Activated CD4-positive, alpha-beta T cell treated with anti-CD3 and anti-CD28 coated beads, Interleukin-2, amount 50 U/mL, for 4 hours (primary cell): Measurements from ENCODE around the gene NDUFB8.
A peak's percentile ranks its signal among the peaks of the same experiment; 100 is the strongest.
"Not testable (repeated sequence)": the region's sequence is repeated elsewhere in the genome, so short reads cannot be mapped to it uniquely, and the experiment has no call there.

Experiments
- DNase-seq, 2 experiments: peaks; one replicate each; pipeline ENCODE4 v3.0.0-alpha.2; 2020

NDUFB8 gene

DNA sequence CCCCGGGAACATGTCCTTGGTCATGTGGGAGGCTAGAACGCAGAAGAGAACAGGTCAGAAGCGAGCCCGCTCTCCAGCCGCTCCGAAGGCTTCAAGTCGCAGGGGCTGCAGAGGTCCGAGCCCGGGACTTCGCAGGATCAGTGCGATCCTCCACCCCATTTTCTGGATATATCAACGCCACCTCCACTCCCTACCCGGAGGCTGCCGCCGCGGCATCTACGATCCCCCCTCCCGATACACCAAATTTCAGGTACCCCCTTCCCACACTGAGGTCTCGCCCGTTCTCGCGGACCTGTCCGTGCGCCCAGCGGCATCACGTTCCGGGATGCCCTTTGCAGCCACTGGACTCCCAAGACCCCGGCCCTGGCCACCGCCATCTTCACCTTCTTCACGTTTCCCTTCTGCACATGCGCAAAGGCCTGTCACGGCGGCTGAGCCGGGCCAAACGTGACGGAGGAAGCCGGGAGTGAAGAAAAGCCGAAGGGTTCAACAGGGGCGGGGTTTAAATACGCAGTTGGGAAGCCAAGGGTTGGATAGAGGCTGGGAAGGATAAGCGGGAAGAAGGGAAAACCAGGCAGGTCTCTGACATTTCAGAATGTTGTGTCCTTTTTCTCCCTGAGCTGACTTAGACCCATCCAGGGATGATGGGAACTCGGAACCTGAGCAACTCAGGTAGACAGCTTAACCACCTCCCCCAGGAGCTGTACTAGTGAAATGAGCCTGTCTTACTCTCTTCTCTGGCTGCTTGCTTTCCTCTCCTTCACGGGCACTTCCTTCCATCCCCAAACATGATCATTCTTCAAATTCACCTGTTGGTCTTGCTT lies at the start of gene NDUFB8:
TSS of gene NDUFB8 (minus strand) at position 397 of the 824 bp plus-strand sequence. CDS start at position 377, 20 bp downstream.
- peak; percentile 81 to 85 for DNase-seq

DNA sequence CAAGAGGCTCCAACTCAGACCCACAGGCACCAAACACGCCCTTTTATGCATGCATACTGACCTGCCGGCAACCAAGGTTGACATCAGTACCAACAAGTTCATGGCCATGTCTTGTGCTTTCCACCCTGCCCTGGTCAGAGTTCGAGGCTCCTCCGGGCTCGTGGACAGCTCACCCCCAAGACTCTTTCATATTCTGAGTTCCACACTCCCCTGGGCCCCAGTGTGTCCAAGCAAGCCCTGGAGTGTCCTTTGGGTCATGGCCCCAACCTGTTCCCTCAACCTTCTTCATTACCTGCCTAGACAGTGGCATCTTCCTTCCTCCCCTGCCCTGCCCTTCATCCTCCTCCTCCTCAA lies 46.6 kb upstream of the NDUFB8 start:
- DNase-seq: no peak

DNA sequence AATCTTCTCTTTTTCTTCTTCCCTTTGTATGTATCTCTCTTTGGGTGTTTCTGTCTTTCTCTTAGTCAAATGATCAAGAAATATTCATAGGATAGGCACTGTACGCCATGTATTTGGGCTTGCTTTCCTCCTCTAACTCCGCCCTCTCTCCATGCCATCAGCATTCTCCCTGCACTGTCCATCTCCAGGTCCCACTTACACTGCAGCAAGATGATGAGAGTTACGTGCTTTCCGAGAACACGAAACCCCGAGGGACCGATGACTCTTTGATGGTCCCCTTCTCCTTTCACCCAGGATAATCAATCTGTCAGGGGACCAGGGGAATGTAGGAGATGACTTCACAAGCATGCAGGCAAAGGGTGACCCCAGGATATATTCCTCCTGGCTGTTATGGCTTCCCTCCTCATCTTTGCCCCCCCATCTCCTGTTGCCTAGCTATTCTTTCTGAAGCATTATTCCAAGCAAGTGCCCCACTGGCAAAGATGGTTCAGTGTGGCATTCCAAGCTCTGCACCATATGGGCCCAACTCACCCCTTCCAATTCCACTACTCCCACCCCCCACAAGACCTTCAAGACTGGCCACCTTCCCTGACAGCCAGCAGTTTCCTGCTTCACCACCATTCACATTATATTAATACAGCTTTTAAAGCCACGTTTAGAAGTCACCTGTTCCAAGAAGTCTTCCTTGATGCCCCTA lies 46.1 kb upstream of the NDUFB8 start:
- no peak for DNase-seq

DNA sequence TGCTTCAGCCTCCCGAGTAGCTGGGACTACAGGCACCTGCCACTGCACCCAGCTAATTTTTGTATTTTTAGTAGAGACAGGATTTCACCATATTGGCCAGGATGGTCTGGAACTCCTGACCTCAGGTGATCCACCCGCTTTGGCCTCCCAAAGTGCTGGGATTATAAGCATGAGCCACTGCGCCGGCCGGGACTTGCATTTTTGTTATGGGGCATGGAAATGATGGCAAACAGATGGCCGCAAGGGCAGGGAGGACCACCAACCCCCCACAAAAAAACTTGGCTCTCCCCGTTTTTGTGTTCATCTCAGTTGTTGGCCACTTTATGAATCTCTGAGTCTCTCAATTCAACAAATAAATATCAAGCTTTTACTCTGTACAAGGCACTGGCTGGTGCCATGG lies 45.5 kb upstream of the NDUFB8 start:
- not testable (repeated sequence) for DNase-seq

DNA sequence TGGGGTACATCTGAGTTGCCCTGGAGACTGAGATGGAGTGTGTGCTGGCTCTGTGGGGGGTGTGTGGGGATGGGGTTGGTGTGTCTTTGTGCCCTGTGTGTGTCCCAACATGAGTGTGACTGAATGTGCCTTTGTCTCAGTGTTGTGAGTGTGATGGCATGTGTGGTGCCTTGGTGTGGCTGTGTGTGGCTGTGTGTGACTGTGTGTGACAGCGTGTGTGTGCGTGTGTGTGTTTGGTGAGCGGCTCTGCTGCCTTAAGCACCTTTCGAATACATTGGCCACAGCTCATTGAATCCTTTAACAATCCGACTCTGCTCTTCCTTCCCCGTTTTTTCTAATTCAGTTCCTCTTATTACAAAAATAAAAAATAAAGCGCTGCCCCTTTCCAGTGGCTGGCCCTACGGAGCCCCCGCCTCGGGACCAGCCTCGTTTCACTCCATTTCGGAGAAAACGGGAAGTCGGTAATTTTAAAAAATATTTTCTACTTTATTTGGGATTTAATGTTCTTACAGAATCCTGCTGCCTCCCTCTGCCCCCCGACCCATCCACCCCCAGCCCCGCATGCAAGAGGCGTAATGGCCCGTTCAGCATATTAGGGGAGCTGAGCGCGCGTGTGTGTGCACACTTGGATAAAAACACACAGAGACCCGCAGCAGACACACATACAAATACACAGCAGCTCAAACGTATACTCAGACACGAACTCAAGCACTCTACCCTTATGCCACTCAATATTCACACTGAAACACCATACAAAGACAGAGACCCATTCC lies 41.6 kb upstream of the NDUFB8 start:
- no peak for DNase-seq

DNA sequence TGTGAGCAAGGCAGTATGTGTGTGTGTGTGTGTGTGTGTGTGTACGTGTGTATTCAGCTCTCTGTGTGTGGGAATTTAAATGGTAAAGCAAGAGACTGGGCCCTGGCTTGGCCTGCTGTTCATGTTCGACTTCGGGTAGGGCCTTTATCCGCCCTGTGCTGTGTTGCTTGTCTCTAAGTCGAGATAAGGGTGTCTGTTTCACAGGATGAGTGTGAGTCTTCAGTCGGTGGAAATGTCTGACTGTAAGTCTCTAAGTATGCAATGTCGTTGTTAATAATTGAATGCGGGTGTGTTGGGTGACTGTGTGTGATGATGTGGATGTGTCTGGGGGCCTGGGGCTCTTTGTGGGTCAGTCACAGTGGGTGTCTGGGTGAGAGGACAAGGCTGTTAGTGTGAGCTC lies 40.8 kb upstream of the NDUFB8 start:
- DNase-seq: no peak

DNA sequence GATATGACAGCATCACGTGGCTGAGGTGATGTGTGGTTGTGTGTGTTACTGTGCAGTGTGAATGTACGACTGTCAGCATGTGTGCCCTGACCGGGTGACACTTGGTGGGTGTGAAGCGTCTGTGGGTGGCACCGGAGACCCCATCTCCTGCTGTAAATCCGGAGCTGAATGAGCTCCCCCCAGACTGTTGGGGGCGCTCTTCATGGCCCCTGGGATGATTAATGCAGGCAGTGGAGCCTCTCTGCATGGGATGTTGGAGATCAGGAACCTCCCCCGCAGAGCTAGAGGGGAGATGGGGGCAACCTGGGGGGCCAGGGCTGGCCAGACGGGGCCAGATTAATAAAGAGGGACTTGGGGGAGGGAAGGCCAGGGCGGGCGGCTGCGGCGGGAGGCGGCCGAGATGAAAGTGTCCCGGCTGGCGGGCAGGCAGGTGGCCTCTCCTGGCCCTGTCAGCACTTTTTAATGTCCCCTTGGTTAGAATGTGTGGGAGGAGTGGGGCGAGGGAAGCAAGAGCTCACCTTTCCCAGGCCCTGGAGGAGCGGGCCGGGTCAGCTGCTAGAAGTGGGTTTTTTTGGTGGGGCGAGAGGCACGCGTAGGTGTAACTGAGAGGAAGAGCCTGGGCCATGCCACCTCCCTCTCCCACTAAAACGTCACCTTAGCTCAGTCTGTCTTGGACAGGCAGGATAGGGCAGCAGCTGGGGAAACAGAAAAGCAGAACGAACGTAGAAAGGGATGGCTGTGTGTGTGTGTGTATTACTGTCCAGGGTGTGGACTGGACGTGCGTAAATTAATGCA lies 40.2 kb upstream of the NDUFB8 start:
- DNase-seq: no peak

DNA sequence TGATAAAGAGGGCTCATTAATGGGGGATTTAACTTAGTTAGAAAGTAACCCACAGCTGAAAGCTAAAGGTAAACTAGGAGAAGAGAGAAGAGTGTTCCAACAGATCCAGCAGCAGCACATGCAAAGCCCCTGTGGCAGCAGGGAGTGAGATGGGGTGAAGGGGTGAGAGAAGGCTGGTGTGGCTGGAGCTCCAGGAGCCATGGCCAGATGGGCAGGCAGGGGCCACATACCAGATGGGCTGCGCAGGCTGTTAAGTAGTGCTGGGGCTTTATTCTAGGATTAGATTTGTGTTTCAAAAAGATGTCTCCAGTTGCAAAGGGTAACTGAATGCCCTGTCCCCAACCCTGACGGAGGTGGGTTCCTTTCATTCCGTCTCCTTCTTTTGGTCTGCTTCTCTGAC lies 39.2 kb upstream of the NDUFB8 start:
- no peak for DNase-seq

DNA sequence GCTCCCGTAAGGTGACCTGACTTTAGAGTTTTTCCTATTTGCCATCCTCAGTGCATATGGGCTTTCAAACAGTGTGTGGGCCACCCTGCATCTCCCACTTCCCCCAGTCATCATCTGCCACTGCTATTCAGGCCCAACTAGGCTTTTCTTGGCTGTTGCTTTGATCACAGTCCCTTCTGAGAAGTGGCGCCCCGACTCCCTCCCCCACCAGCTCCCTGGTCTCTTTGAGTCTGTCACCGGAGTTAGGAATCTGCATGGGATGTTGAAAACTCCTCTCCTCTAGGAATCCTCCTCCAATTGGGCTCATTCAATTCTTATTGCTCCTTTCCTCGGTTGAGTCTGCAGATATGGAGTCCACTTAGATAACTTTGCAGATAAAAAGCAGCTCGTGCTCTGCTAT lies 38.2 kb upstream of the NDUFB8 start:
- DNase-seq: no peak

DNA sequence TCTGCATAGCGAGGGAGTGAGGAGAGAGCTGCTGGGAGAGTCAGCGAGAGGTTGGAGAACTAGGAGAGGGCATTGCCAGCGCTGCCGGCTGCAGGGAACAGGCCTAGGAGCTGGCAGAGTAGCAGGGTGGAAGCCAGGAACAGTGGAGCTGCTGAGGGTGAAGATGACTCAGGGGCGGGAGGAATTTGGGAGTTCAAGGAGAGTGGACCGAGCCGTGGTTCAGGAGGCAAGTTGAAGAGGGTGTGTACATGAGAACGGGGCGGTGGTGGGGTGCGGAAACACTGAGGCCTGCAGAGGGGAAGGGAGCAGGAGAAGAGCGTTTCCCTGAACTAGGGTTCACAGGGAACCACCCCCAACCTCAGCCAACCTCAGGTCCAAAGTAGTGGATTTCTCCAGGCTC lies 37.6 kb upstream of the NDUFB8 start:
- no peak for DNase-seq

DNA sequence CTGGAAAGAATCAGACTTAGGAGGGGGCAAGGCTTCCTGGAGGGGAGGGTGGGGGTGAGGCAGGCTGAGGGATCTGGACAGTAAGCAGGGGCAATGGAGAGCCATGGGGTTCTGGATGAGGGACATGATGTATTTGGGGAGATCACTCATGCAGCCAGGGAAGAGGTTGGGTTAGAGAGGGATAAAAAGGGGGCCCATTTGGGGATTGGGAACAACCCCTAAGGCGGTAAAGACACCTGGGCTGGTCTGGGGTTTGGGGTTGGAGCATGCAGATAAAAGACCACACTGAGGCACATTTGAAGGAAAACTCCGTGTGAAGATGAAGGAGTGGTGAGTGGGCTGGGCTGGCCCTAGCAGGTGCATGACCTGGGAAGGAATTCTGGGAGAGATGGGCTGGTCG lies 36.9 kb upstream of the NDUFB8 start:
- no peak for DNase-seq

DNA sequence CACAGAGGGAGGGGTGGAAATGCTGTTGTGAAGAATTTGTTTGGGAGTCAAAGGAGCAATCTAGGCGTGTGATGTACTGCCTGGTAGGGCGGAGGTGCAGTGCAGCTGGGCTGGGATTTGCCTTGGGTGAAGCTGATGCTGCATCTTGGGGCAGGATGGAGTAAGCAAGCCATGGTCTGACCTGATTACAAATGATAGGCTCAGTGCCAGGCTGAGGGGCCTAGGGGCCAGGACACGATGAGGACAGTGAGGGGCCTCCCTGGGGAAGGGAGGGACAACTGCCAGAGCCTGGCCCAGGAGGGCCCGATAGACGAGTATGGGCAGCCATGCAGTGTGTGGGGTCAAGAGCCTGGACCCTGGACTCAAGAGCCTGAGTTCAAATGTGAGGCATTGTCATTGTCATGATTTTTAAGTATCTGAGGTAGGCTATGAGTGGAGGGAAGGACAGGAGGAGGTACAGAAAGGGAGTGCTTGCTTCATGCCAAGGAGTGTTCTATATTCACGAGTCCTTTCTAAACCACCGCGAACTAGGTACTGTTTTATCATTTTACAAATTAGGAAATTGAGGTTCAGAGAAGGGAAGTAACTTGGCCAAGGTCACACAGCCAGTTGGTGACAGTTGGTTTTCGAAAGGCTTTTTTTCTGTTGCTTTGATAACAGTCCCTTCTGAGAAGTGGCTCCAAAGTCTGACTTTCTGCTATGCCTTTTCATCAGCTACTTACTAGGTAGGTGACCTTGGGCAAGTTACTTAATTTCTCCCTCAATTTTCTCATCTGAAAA lies 35.7 kb upstream of the NDUFB8 start:
- DNase-seq: no peak

DNA sequence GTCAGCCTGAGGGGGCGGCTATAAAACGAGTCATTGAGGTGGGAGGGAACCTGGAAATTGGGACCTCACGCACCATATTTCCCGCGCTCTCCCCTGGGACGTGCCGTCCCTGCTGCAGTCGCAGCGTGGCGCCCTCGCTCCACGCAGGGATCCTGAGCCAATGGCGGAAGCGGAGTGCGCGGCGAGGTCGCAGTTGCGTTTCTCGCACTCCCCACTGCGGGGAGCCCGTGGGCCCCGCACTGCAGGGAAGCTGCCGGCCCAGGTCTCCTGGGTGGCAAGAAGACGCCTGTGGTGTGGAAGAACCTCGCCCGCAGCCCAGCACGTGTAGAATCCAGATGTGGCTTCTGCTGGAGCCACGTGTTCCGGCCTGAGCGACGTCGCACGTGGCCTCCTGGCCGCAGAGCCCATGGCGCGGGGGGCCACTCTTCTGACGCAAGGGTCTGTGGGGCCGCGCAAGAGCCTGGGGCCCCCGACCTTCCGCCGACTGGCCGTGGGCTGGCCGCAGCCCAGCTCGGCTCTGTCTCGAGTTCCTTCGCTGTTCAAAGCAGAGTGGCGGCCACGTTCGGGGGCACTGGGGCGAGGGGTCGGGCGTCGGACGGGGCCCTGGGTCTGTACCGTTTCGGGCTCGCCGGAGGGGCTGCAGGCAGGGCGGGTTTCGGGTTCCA lies 32.5 kb upstream of the NDUFB8 start:
- peak; percentile 71 to 74 for DNase-seq

DNA sequence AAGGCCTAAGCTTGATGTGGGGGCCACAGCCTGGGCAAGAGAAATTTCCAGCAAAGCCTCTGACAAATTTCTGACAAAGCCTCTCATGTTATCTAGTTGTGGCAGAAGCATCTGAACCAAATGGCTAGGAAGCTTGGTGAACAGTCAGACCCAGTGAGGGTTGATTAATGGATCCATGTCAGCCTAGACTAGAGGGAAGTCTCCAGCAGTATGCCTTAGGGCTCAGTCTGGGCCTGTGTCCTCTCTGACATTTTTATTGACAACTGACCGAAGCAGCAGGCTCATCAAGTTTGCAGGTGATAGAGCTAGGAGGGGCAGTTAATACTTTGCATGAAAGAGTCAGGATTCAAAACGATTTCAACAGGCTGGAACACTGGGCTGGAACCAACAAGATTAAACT lies 31.3 kb upstream of the NDUFB8 start:
- DNase-seq: no peak

DNA sequence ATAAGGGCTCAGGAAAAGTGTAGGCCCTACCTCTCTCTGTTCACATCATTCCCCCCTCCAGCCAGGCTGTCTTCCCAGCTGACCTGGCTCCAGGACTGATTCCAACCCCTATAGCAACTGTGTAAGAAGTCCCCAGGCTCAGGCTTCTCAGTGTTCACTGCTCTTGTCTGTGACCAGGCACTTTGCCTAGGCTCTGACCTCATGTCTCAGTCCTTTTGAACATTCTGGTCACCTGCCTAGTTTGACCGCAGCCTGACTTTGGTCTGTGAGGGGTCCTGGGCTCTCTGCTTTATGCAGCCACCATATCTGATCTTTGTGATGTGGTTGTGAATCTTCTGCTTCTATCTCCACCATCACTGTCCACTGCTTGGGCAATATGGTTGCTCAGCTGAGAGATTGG lies 30.6 kb upstream of the NDUFB8 start:
- no peak for DNase-seq

DNA sequence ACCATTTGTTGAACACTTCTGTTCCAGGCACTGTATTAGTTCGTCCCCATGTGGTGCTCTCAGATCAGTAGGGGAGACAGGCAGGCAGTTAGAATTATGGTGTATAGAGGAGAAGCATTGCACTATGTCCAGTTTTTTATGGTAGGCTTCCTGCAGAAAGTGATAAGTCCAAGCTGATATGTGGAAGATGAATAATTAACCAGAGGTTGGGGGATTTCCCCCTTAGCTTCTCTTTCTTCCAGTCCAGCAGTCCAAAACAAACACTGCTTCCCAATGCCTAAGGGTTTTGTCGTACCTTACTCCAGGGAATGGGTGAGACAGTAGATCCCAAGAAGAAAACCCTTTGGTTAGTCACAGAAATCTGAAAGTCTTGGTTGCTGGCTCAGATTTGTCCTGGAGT lies 25.2 kb upstream of the NDUFB8 start:
- no peak for DNase-seq

DNA sequence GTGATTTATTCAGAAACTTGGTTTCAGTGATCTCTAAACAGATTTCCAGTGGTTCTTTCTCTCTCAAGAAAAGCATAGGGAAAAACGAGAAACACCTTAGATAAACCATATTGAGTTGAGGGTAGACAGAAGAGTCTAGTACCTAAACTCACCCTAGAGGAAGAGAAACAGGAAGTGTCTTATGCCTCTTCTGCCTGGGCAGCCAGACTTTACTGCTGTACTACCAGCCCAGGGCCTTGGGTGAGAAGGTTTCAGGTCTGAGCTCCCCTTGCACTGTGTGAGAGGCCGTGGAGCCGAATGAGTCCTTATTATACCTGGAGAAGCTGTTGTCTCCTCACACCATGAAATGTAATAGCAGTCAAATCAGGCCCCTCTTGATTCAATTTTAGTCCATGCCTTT lies 24.3 kb upstream of the NDUFB8 start:
- no peak for DNase-seq

DNA sequence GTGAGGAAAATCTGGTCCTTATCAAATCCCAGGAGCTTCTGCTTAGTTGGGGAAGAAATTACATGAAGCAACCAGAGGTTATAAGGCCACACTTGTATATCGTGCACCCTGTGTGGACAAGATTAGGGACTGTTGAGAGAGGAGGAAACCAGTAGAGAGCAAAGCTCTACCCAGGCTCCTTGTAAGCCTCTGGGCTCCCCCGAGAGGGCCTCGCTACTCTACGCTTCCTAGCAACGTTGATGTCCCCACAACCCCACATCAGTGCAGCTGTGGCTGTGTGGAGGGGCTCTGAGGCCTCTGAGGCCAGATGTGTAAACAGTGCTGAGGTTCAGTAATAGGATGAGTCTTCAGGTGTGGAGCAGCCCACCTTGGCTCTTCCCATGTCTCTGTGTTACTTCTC lies 22.1 kb upstream of the NDUFB8 start:
- no peak for DNase-seq

DNA sequence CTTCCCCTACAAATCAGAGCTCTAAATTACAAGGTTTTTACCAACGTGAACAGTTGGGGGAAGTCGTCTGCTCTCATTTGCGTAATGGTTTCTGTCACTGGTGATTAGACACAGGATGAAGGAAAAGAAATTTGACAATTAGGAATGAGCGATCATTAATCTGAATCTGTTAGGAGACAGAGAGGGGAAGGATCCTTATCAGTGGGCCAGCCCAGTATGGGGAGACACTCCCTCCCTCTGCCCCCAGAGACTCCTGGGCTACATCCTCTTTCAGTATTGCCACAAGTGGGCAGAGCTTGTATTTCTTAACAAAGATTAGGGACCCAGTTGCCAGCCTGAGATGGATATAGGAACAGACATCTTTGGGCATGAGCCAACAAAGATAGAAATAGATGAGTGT lies 21.5 kb upstream of the NDUFB8 start:
- no peak for DNase-seq

DNA sequence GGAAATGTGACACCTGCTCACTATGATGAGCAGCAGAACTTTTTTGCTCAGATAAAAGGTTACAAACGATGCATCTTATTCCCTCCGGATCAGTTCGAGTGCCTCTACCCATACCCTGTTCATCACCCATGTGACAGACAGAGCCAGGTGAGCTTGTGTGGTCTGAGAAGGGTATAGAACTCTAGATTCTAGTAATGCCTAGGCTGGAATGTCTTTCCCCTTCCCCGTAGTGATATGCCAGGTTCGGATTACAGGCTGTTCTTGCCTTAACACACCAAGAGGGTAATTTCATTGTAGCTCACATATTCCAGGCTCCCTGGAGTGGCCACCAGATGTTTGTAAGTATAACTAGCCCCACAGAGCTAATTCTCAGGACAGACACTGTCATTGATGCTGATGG lies 15.3 kb upstream of the NDUFB8 start:
- no peak for DNase-seq

DNA sequence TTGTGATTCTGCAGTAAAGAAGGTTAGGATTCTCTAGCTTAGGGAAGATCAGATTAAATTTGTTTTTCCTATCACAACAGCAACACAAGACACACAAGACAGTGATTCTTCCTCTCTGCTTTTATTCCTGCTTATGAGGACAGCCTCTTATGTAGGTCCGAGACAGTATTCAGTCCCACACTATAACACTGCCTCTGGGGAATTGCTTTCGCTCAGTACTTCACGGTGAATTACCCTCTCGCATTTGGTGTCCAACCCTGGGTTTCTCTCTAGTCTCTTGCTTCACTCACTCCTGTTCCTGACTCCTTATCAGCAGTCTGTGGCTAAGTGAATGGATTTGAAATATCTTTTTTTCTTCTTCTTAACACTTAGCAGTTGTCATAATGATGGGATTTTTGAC lies 7.8 kb upstream of the NDUFB8 start:
- DNase-seq: no peak
